Motor neuron (in vitro differentiated cells): ENCODE results near the gene DNM1L. TPM values are rescaled to one million over a fixed set of nuclear protein-coding genes. Genes with fewer than 3 reads are reported as not detected.
A peak's percentile ranks its signal among the peaks of the same experiment; 100 is the strongest.
"Not testable (repeated sequence)": the region's sequence is repeated elsewhere in the genome, so short reads cannot be mapped to it uniquely, and the experiment has no call there.

Experiments
- ATAC-seq, 8 experiments: fragments of 200-7000 bp; cut with Tn5 transposase; replicated peaks in 6 of 8; 2 replicates each; pipeline ENCODE4 v1.8.0; 2021; ENCODE audit warnings: mild to moderate bottlenecking in 8 of 8, moderate library complexity in 8 of 8
- H3K27ac ChIP-seq, 2 donors: fragments of 250-450 bp; sonication (Bioruptor Pico); 2 replicates each; pipeline ENCODE4 v1.9.0; 2021; ENCODE audit warnings: antibody characterized with exemption in 2 of 2, mild to moderate bottlenecking in 2 of 2, moderate library complexity in 1 of 2
- H3K4me1 ChIP-seq, 2 donors: fragments of 250-450 bp; sonication (Bioruptor Pico); replicated peaks in 1 of 2; 2 replicates each; pipeline ENCODE4 v1.6.1; 2021; ENCODE audit warnings: antibody characterized with exemption in 2 of 2, mild to moderate bottlenecking in 2 of 2, moderate library complexity in 1 of 2
- H3K4me3 ChIP-seq, 5 donors: fragments of 250-450 bp; sonication (Bioruptor Pico); 2 replicates each; pipeline ENCODE4 v1.9.0; 2021; ENCODE audit warnings: antibody characterized with exemption in 5 of 5, mild to moderate bottlenecking in 5 of 5, moderate library complexity in 4 of 5
- WGBS, 10 experiments: fragments of 450-650 bp; shearing (Covaris generic); methylation state at CpG; one replicate each; pipeline ENCODE4 v1.0.0; 2022; 5-methylcytosine and 5-hydroxymethylcytosine counted together
- in situ Hi-C, 9 experiments: fragments of 400-800 bp; cut with MboI; loops; one replicate each; pipeline ENCODE4 v1.15.0; 2021; ENCODE audit warnings: low sequenced_read_pairs in 9 of 9, low pct_unique_long_range_greater_than_20kb in 2 of 9; ENCODE audit not compliant: unreplicated experiment in 9 of 9
- total RNA-seq, 8 experiments: library from RNA; unstranded; fragments of 300-600 nt; gene quantifications; 2 replicates each; pipeline versions ENCODE4 v1.2.3 to v1.2.4, GENCODE V29; 2022

DNM1L gene
- total RNA-seq, 8 experiments from 2014 or later, result 38.7 to 103 (median 62.3) TPM

DNA sequence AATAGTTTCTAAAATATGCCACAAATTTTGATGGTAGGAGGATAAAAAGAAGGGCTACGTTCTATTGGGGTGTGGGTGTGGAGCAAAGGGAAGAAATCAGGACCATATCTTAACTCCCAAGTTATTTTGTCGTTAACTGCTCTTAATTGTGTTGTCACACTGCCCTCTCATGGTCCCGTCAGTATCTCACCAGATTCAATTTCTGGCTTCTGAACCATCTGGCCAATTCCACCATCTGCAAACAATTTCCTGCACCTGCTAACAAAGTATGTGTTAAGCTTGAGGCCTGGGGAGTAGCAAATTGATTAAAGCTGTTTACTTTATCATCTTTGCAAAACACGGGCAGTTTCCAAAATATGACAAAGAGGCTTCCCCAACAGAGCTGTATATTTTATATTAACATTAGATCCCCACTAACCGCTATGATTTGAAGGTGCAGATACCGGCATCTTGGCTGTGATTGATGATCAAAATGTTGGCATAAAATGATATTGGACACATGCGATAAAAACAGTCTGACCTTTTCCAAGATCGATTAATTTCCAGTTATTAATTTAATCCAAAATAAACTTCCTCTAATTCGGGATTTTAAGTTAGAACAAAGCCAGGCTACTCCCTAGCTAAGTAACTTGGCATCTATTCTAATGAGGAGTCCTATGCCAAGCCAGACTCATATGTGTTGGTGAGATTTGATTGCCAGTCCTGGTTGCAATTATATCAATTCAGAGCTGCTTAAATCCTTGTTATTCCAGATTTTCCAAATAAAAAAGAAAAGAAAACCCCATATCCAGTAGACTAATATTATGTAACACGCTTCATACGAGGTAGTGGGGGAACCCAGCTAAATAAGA, 6.9 kb upstream of the DNM1L start:
- Histone ChIP-seq H3K4me3 (no peak overlapping the region), H3K27ac (no peak overlapping the region), H3K4me1 (no peaks in the 10 kb centered on the region)
- 0 to 92% (median 47%) methylated on average over 3 to 11 of the region's 11 CpGs for WGBS, 10 experiments
- peak; percentile 49 to 97 (median 66) for ATAC-seq
- in situ Hi-C loops, result loop anchor here in 4 of 9 experiments (25.0 kb wide), 2 partner anchors 310 to 1010 kb away; partner anchors contain the start of gene ETFBKMT (in 1 of the 4)

DNA sequence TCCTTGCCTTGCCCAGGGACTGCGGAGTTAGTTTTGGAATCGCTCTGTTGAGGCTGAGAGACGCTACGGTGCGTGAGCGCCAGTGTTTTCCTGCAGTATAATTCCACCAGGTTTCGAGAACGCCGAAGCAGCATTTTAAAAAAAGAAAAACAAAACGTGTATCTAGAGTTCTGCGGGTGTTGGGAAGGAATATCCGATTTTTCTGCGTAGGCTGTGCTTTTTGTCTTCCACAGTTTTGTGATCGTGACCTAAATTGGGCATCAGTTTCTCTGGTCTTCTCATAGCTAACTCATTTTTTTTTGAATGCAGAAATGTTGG, 778 bp downstream of the DNM1L start:
- Histone ChIP-seq H3K4me1 (peaks cover 0 to 10% of the 10 kb centered on the region in 2 donors), H3K4me3 (peak overlapping the region; percentile 54 to 74 (median 63)), H3K27ac (peak overlapping the region; percentile 85 to 87)
- ATAC-seq, result peak in 2 of 8 experiments; percentile 13 to 15
- in situ Hi-C loops, result loop anchor here in 1 of 9 experiments (25.0 kb wide), 1 partner anchor 1018 kb away; the partner anchor contains the start of gene ETFBKMT
- WGBS, 10 experiments, result 0 to 4% (median 0%) methylated on average over 1 to 14 of the region's 14 CpGs; no CpG with 5 or more reads in 3 of the 10 experiments

DNA sequence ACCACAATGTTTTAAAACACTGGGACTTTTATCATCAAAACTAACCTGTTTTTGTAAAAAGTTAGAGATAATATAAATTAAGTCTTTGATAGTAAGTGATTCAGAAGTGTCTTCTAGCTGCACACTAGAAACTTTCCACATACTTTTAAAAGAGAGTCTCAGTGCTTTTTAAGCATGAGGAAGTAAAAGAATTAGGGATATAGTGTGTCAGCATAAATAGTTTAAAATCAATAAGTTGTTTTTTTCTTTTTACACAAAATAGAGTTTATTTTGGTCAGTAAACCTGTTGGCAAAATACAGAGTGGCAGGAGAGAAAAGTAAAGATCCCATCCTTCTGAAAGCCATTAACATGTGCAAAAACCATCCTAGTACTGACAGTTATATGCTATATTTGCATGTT, 1.7 kb downstream of the DNM1L start:
- in situ Hi-C loops, result loop anchor here in 1 of 9 experiments (25.0 kb wide), 1 partner anchor 1018 kb away; the partner anchor contains the start of gene ETFBKMT
- H3K4me1 ChIP-seq, result peaks cover 0 to 10% of the 10 kb centered on the region in 2 donors
- no peak overlapping the region for H3K27ac ChIP-seq
- no peak for ATAC-seq
- peak overlapping the region in 3 of 5 donors; percentile 54 to 74 (median 71) for H3K4me3 ChIP-seq

DNA sequence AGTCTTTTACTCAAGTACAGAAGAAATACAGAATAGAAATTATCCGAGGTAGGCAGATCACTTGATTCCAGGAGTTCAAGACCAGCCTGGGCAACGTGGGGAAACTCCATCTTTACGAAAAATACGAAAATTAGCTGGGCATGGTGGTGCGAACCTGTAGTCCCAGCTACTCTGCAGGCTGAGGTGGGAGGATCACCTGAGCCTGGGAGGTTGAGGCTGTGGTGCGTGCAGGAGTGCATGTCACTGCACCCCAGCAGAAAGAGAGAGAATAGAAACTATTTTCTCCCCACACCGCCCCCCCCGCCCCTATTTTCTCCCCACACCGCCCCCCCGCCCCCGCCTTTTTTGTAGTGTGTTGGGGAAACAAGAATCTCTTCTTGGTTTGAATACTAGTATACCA, 2.2 kb downstream of the DNM1L start:
- no peak for ATAC-seq
- in situ Hi-C loops, result loop anchor here in 1 of 9 experiments (25.0 kb wide), 1 partner anchor 1019 kb away; the partner anchor contains the start of gene ETFBKMT
- H3K27ac ChIP-seq, result no peak overlapping the region
- no peak overlapping the region for H3K4me3 ChIP-seq
- peaks cover 0 to 10% of the 10 kb centered on the region in 2 donors for H3K4me1 ChIP-seq
- 42 to 92% (median 77%) methylated on average over 1 to 6 of the region's 11 CpGs; no CpG with 5 or more reads in 2 of the 10 experiments for WGBS, 10 experiments

- in situ Hi-C loops, result loop anchor here in 1 of 9 experiments (25.0 kb wide), 1 partner anchor 1024 kb away; the partner anchor contains the start of gene ETFBKMT
- 88 to 100% (median 100%) methylated on average over 1 of the region's 1 CpG; no CpG with 5 or more reads in 2 of the 10 experiments for WGBS, 10 experiments
Measured at GRCh38 chr12:32686340-32686739, 7.2 kb downstream of the DNM1L start.

DNA sequence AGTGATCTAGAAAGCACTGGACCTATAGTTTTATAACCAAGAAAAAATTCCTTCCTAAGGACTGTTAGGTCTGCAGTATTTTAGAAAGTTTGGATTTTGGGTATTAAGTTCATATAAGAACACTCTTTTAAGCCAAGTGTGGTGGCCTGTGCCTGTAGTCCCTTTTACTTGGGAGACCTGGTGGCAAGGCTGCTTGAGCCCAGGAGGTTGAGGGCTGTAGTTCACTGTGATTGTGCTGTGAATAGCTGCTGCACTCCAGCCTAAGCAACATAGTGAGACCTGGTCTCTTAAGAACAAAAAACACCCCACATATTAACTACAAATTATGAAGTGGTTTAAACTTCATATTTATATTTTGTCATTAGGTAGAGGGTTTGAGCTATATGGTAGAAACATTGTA, 9.7 kb downstream of the DNM1L start:
- Histone ChIP-seq H3K4me1 (no peaks in the 10 kb centered on the region), H3K4me3 (no peak overlapping the region), H3K27ac (no peak overlapping the region)
- in situ Hi-C loops, result loop anchor here in 1 of 9 experiments (25.0 kb wide), 1 partner anchor 1026 kb away; the partner anchor contains the start of gene ETFBKMT
- ATAC-seq, result no peak

More at GRCh38 chr12:32686340-32686739, 7.2 kb downstream of the DNM1L start:
- Histone ChIP-seq H3K27ac (no peak overlapping the region), H3K4me3 (no peak overlapping the region), H3K4me1 (no peaks in the 10 kb centered on the region)
- ATAC-seq, result no peak

- Histone ChIP-seq H3K27ac (no peak overlapping the region), H3K4me3 (no peak overlapping the region), H3K4me1 (no peaks in the 10 kb centered on the region)
- no peak for ATAC-seq
- 84 to 100% (median 96%) methylated on average over 1 to 8 of the region's 8 CpGs; no CpG with 5 or more reads in 2 of the 10 experiments for WGBS, 10 experiments
- in situ Hi-C loops, result loop anchor here in 1 of 9 experiments (25.0 kb wide), 1 partner anchor 1029 kb away; the partner anchor contains the start of gene ETFBKMT
Measured at GRCh38 chr12:32690927-32691326, 11.8 kb downstream of the DNM1L start.

DNA sequence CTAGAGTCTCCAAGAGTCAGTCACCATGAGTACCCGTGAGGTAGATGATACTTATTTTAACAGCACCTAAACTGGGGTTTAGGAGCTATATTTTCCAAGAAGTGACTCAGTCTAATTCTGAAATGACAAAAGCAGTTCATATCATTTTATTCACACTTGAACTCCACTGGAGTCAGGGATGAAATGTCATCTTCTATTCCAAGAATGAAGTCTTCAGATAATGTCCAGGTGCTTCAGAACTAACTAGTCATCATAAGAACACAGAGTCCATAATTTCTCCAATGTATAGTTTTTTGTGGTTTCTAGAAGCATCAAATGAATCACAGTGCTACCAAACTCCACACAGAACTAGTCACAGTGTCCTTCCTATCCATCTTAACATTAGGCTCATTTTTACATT, 13.3 kb downstream of the DNM1L start:
- WGBS, 10 experiments, result 80 to 100% (median 100%) methylated on average over 1 of the region's 1 CpG; no CpG with 5 or more reads in 2 of the 10 experiments
- Histone ChIP-seq H3K4me3 (no peak overlapping the region), H3K27ac (no peak overlapping the region), H3K4me1 (no peaks in the 10 kb centered on the region)
- in situ Hi-C loops, result loop anchor here in 1 of 9 experiments (25.0 kb wide), 1 partner anchor 1030 kb away; the partner anchor contains the start of gene ETFBKMT
- no peak for ATAC-seq

GRCh38 chr12:32693036-32693435, 13.9 kb downstream of the DNM1L start:
- no peak overlapping the region for H3K4me3 ChIP-seq
- H3K4me1 ChIP-seq, result peaks cover 0 to 1% of the 10 kb centered on the region in 2 donors
- in situ Hi-C loops, result loop anchor here in 1 of 9 experiments (25.0 kb wide), 1 partner anchor 1031 kb away; the partner anchor contains the start of gene ETFBKMT
- no peak overlapping the region for H3K27ac ChIP-seq
- no peak for ATAC-seq
- 20 to 100% (median 92%) methylated on average over 1 of the region's 1 CpG; no CpG with 5 or more reads in 4 of the 10 experiments for WGBS, 10 experiments

DNA sequence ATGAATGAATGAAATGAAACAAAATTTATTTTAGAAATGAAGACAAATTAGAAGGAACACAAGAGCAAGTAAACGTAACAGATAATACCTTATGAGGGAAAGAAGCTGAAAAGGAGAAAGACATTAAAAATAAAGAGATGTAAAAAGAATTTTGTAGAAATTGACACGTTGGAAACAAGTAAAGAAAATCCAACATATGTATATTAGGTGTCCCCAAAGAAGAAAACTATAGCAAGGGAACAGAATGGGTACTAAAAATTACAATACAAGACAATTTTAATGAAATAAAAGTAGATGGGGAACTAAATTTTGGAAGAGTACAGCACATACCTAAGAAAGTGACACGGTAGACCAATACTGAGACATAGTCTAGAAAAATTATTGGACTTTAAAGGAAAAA, 16.7 kb downstream of the DNM1L start:
- in situ Hi-C loops, result loop anchor here in 1 of 9 experiments (25.0 kb wide), 1 partner anchor 1033 kb away; the partner anchor contains the start of gene ETFBKMT
- no peak overlapping the region for H3K27ac ChIP-seq
- peaks cover 0 to 3% of the 10 kb centered on the region in 2 donors for H3K4me1 ChIP-seq
- no peak overlapping the region for H3K4me3 ChIP-seq
- no peak for ATAC-seq
- 83 to 100% (median 96%) methylated on average over 1 to 3 of the region's 3 CpGs for WGBS, 10 experiments

GRCh38 chr12:32697445-32697844, 18.3 kb downstream of the DNM1L start:
- no peak overlapping the region for H3K4me3 ChIP-seq
- H3K27ac ChIP-seq, result no peak overlapping the region
- peaks cover 0 to 3% of the 10 kb centered on the region in 2 donors for H3K4me1 ChIP-seq
- no peak for ATAC-seq
- WGBS, 10 experiments, result 45 to 100% (median 78%) methylated on average over 1 of the region's 1 CpG; no CpG with 5 or more reads in 4 of the 10 experiments
- in situ Hi-C loops, result loop anchor here in 1 of 9 experiments (25.0 kb wide), 1 partner anchor 1035 kb away; the partner anchor contains the start of gene ETFBKMT

GRCh38 chr12:32698285-32698684, 19.2 kb downstream of the DNM1L start:
- peaks cover 0 to 3% of the 10 kb centered on the region in 2 donors for H3K4me1 ChIP-seq

DNA sequence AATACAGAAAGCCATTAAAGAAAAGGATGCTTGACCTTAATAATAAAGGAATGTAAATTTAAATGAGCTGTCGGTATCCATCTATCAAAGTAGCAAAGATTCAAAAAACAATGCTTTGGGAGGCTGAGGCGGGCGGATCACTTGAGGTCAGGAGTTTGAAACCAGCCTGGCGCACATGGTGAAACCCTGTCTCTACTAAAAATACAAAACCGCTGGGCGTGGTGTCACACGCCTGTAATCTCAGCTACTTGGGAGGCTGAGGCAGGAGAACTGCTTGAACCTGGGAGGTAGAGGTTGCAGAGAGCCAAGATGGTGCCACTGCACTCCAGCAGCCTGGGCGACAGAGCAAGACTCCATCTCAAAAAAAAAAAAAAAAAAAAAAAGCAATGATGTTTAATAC, 20.3 kb downstream of the DNM1L start:
- H3K27ac ChIP-seq, H3K4me1 ChIP-seq, ATAC-seq, H3K4me3 ChIP-seq: not testable (repeated sequence)
- in situ Hi-C loops, result loop anchor here in 1 of 9 experiments (25.0 kb wide), 1 partner anchor 1037 kb away; the partner anchor contains the start of gene ETFBKMT
- WGBS, 10 experiments, result 78 to 100% (median 92%) methylated on average over 3 to 8 of the region's 8 CpGs

More at GRCh38 chr12:32698285-32698684, 19.2 kb downstream of the DNM1L start:
- in situ Hi-C loops, result loop anchor here in 1 of 9 experiments (25.0 kb wide), 1 partner anchor 1036 kb away; the partner anchor contains the start of gene ETFBKMT
- ATAC-seq, result peak in 2 of 8 experiments; percentile 57 to 60
- H3K4me3 ChIP-seq, result no peak overlapping the region
- no peak overlapping the region for H3K27ac ChIP-seq
- 28 to 100% (median 61%) methylated on average over 1 to 2 of the region's 2 CpGs; no CpG with 5 or more reads in 3 of the 10 experiments for WGBS, 10 experiments
